ENCODE measurements around the gene LRRC36. TPM values are rescaled to one million over a fixed set of nuclear protein-coding genes. Genes with fewer than 3 reads are reported as not detected.

LRRC36 gene
- total and polyA plus RNA-seq, 2 of the 13 experiments (the other 11 are each of a cell fraction or from before 2014, with no cell fraction given) = 0.12 to 0.15 TPM

DNA sequence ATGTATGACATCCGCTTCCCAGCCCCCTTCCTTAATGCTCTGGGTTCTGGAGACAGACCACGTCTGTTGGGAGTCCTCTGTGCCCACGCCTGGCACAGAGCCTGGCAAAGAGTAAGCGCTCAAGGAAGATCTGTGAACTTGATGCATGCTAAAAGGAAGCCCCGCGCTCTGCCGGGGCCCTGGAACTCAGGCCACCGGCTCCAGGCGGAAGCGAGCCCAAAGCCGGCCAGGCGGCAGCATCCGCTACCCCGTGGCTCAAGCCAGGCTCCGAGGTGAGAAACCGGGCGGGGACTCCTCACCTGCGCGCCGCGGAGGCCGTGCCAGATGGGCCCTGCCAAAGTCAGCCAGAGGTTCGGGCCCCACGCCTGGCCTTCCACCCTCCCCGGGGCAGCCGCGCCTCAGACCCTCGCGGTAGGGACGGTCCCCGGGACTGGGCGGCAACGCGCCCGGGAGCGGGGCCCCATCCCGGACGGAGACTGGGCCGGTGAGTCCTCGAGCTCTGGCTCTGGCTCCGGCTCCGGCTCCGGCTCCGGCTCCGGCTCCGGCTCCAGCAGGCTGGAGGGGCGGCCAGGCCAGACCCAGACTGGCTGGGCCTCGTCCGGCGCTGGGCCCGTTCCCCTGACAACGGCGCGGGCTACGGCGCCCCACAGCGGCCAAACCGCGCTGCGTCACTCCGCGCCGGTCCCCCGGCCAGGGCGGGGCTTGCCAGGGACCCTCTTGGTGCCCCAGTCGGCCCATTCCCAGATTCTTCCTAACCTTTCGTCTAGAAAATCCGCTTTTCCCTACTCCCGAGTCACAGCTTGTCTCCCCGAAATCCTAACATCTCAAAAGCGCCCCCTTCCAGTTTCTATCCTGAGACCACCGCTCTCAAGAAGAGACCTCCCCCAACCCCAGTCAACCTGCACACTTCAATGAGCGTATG is 89.5 kb downstream of the LRRC36 start, which contains the start of gene ZDHHC1 (continued):
- TF ChIP-seq RBM39 (IDR thresholded peaks at IDR 0.05; ENCODE audit: low read depth, low read length, poor library complexity, severe bottlenecking) (peak; percentile 64), U2AF1 (optimal IDR thresholded peaks at IDR 0.05; ENCODE audit: low read depth, low read length) (no peak), ZNF572 (CRISPR knock-in tag; IDR thresholded peaks at IDR 0.05) (no peak), ZNF17 (CRISPR knock-in tag; IDR thresholded peaks at IDR 0.05) (no peak), ZC3H4 (CRISPR knock-in tag; IDR thresholded peaks at IDR 0.05; ENCODE audit: borderline replicate concordance) (no peak), RARA (CRISPR knock-in tag; IDR thresholded peaks at IDR 0.05) (no peak), MYPOP (CRISPR knock-in tag; IDR thresholded peaks at IDR 0.05) (peak; percentile 17; the same call in 1 of the 2 replicates), ZNF724P (CRISPR knock-in tag; IDR thresholded peaks at IDR 0.05; ENCODE audit: borderline replicate concordance) (peak; percentile 46; the same call in 1 of the 2 replicates), ARNT (IDR thresholded peaks at IDR 0.05) (no peak), ZNF432 (CRISPR knock-in tag; IDR thresholded peaks at IDR 0.05; ENCODE audit: borderline replicate concordance) (no peak), IKZF4 (CRISPR knock-in tag; IDR thresholded peaks at IDR 0.05; ENCODE audit: borderline replicate concordance, low read depth, not compliant biosample characterization) (peak; percentile 54), TRAFD1 (CRISPR knock-in tag; IDR thresholded peaks at IDR 0.05; ENCODE audit: borderline replicate concordance) (no peak), ZMAT3 (CRISPR knock-in tag; conservative IDR thresholded peaks at IDR 0.05) (peak; percentile 33; the same call in 1 of the 2 replicates), HOXA3 (CRISPR knock-in tag; IDR thresholded peaks at IDR 0.05) (no peak; the same call in 1 of the 2 replicates), KLF9 (CRISPR knock-in tag; IDR thresholded peaks at IDR 0.05; ENCODE audit: low read depth) (no peak), TGIF2 (CRISPR knock-in tag; IDR thresholded peaks at IDR 0.05) (peak; percentile 16; the same call in 1 of the 2 replicates), ZSCAN30 (CRISPR knock-in tag; IDR thresholded peaks at IDR 0.05) (no peak), RFX1 (IDR thresholded peaks at IDR 0.05) (peak; percentile 88), FOXP1 (IDR thresholded peaks at IDR 0.05) (no peak), FOXP1 (CRISPR knock-in tag; IDR thresholded peaks at IDR 0.05) (no peak), NR1H2 (CRISPR knock-in tag; IDR thresholded peaks at IDR 0.05; ENCODE audit: borderline replicate concordance, low read depth) (0 out of 2 replicates have a peak, but pooled peaks have one; percentile 40)
- TF ChIP-seq, protein P1, sequence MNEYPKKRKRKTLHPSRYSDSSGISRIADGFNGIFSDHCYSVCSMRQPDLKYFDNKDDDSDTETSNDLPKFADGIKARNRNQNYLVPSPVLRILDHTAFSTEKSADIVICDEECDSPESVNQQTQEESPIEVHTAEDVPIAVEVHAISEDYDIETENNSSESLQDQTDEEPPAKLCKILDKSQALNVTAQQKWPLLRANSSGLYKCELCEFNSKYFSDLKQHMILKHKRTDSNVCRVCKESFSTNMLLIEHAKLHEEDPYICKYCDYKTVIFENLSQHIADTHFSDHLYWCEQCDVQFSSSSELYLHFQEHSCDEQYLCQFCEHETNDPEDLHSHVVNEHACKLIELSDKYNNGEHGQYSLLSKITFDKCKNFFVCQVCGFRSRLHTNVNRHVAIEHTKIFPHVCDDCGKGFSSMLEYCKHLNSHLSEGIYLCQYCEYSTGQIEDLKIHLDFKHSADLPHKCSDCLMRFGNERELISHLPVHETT (CRISPR knock-in tag; conservative IDR thresholded peaks at IDR 0.05) = no peak
- TF ChIP-seq, protein P2, sequence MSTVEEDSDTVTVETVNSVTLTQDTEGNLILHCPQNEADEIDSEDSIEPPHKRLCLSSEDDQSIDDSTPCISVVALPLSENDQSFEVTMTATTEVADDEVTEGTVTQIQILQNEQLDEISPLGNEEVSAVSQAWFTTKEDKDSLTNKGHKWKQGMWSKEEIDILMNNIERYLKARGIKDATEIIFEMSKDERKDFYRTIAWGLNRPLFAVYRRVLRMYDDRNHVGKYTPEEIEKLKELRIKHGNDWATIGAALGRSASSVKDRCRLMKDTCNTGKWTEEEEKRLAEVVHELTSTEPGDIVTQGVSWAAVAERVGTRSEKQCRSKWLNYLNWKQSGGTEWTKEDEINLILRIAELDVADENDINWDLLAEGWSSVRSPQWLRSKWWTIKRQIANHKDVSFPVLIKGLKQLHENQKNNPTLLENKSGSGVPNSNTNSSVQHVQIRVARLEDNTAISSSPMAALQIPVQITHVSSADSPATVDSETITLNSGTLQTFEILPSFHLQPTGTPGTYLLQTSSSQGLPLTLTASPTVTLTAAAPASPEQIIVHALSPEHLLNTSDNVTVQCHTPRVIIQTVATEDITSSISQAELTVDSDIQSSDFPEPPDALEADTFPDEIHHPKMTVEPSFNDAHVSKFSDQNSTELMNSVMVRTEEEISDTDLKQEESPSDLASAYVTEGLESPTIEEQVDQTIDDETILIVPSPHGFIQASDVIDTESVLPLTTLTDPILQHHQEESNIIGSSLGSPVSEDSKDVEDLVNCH (CRISPR knock-in tag; IDR thresholded peaks at IDR 0.05) = no peak
